ENCODE results near the gene HLCS.

The HLCS gene

GRCh38 chr21:36850372-36850771 is 116.1 kb downstream of the HLCS start:
- 89% methylated on average over 5 of the region's 8 CpGs for WGBS (ENCODE audit: insufficient coverage)
- ChIA-PET POLR2A (no interaction called here), CTCF (interaction anchor here (0.8 to 1.0 kb wide), 2 partner anchors 15 to 22 kb away, joined by 3 read pairs; no protein-coding TSS in a partner anchor)
- H3K36me3 ChIP-seq (ENCODE audit: control insufficient read depth in 4 of 4, insufficient read depth in 4 of 4, low read length in 3 of 4) = no peaks in the 10 kb centered on the region
- DNase-seq = no peak
- no peaks in the 10 kb centered on the region for H3K9me3 ChIP-seq (ENCODE audit: control extremely low read depth in 1 of 5, control insufficient read depth in 4 of 5, insufficient read depth in 2 of 5, low read depth in 1 of 5, low read length in 4 of 5)
- H3K27ac ChIP-seq (ENCODE audit: insufficient read depth in 1 of 2, low read depth in 1 of 2, low read length in 2 of 2, poor library complexity in 1 of 2, severe bottlenecking in 2 of 2) = no peak overlapping the region
- H3K4me1 ChIP-seq (ENCODE audit: control extremely low read depth in 1 of 4, control insufficient read depth in 4 of 4, insufficient read depth in 4 of 4, low read length in 3 of 4) = peaks cover 0 to 3% (median 0%) of the 10 kb centered on the region in 4 experiments
- no peaks in the 10 kb centered on the region for H3K27me3 ChIP-seq (replicated peaks in 2 of 5; ENCODE audit: control insufficient read depth in 4 of 5, insufficient read depth in 5 of 5, low read length in 4 of 5)
- H3K4me3 ChIP-seq (ENCODE audit: control insufficient read depth in 1 of 7, extremely low read depth in 1 of 7, insufficient read depth in 4 of 7, low read depth in 2 of 7, low read length in 6 of 7) = no peak overlapping the region

DNA sequence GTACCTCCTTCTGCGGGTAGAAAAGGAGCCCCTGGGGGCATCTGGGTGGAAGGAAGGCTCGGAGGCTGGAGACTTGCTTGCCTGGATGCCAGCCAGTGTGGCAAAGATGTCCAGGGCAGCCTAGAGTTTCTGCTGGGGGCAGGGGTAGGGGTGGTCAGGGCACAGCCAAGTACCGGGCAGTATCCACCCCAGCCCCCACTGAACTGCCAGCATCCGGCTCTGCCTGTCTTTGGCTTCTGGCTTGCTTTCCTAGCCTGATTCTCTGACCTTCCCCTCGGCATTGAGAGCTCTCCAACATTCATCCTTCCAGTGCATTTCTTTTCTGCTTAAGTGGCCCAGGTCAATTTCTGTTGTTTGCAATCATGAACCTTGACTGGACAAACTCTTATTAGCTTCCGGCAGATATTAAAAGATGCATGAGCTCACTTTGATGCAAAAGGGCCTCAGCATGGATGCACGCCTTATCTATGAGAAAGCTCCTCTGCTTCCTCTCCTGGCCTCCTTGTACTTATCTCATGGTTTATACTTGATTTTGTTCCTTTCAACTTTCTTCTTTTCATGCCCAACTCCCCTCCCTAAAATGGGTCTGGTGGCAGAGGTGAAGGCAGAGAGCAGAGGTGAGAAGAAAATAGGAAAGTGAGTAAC is 116.9 kb downstream of the HLCS start:
- no peaks in the 10 kb centered on the region for H3K36me3 ChIP-seq (ENCODE audit: control insufficient read depth in 4 of 4, insufficient read depth in 4 of 4, low read length in 3 of 4)
- H3K9me3 ChIP-seq (ENCODE audit: control extremely low read depth in 1 of 5, control insufficient read depth in 4 of 5, insufficient read depth in 2 of 5, low read depth in 1 of 5, low read length in 4 of 5) = no peaks in the 10 kb centered on the region
- POLR2A ChIA-PET = no interaction called here
- DNase-seq = no peak
- 98% methylated on average over 7 of the region's 7 CpGs for WGBS (ENCODE audit: insufficient coverage)
- H3K4me3 ChIP-seq (ENCODE audit: control insufficient read depth in 1 of 7, extremely low read depth in 1 of 7, insufficient read depth in 4 of 7, low read depth in 2 of 7, low read length in 6 of 7) = no peak overlapping the region
- no peaks in the 10 kb centered on the region for H3K27me3 ChIP-seq (replicated peaks in 2 of 5; ENCODE audit: control insufficient read depth in 4 of 5, insufficient read depth in 5 of 5, low read length in 4 of 5)
- no peak overlapping the region for H3K27ac ChIP-seq (ENCODE audit: insufficient read depth in 1 of 2, low read depth in 1 of 2, low read length in 2 of 2, poor library complexity in 1 of 2, severe bottlenecking in 2 of 2)
- CTCF ChIA-PET = interaction anchor here (0.8 kb wide), 1 partner anchor 21 kb away, joined by 3 read pairs; no protein-coding TSS in a partner anchor
- peaks cover 0 to 3% (median 0%) of the 10 kb centered on the region in 4 experiments for H3K4me1 ChIP-seq (ENCODE audit: control extremely low read depth in 1 of 4, control insufficient read depth in 4 of 4, insufficient read depth in 4 of 4, low read length in 3 of 4)

DNA sequence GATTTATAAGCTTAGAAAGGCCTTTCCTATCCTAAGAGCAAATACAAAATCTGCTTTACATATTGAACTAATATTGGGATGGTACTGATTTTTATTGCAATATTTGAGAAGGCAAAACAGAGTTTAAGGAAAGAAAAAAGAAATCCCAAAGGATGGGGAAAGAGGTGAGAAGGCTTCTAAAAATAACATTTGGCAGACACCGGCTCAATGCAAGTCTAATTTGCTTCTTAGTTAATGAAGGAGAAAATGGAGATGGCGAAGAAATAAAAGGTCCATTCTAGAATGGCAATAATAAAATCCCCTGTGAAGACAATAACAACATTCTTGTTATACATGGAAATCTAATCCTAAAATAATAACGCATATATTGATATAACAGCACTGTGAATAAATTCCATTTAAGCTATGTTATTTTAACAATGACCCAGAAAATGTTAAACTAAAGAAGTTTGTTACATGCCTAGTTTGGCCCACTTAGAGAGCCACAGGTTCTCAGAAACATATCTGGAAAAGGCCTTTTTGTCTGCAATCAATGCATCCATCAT is 117.7 kb downstream of the HLCS start:
- Histone ChIP-seq H3K4me1 (ENCODE audit: control extremely low read depth in 1 of 4, control insufficient read depth in 4 of 4, insufficient read depth in 4 of 4, low read length in 3 of 4) (no peaks in the 10 kb centered on the region), H3K4me3 (ENCODE audit: control insufficient read depth in 1 of 7, extremely low read depth in 1 of 7, insufficient read depth in 4 of 7, low read depth in 2 of 7, low read length in 6 of 7) (no peak overlapping the region), H3K27ac (ENCODE audit: insufficient read depth in 1 of 2, low read depth in 1 of 2, low read length in 2 of 2, poor library complexity in 1 of 2, severe bottlenecking in 2 of 2) (no peak overlapping the region), H3K9me3 (ENCODE audit: control extremely low read depth in 1 of 5, control insufficient read depth in 4 of 5, insufficient read depth in 2 of 5, low read depth in 1 of 5, low read length in 4 of 5) (no peaks in the 10 kb centered on the region), H3K27me3 (replicated peaks in 2 of 5; ENCODE audit: control insufficient read depth in 4 of 5, insufficient read depth in 5 of 5, low read length in 4 of 5) (no peaks in the 10 kb centered on the region), H3K36me3 (ENCODE audit: control insufficient read depth in 4 of 4, insufficient read depth in 4 of 4, low read length in 3 of 4) (no peaks in the 10 kb centered on the region)
- ChIA-PET POLR2A (no interaction called here), CTCF (no interaction called here)
- DNase-seq = no peak
- 100% methylated on average over 1 of the region's 3 CpGs for WGBS (ENCODE audit: insufficient coverage)

GRCh38 chr21:36847189-36847588 is 119.3 kb downstream of the HLCS start:
- Histone ChIP-seq H3K4me1 (ENCODE audit: control extremely low read depth in 1 of 4, control insufficient read depth in 4 of 4, insufficient read depth in 4 of 4, low read length in 3 of 4) (no peaks in the 10 kb centered on the region), H3K4me3 (ENCODE audit: control insufficient read depth in 1 of 7, extremely low read depth in 1 of 7, insufficient read depth in 4 of 7, low read depth in 2 of 7, low read length in 6 of 7) (no peak overlapping the region), H3K27ac (ENCODE audit: insufficient read depth in 1 of 2, low read depth in 1 of 2, low read length in 2 of 2, poor library complexity in 1 of 2, severe bottlenecking in 2 of 2) (no peak overlapping the region), H3K27me3 (replicated peaks in 2 of 5; ENCODE audit: control insufficient read depth in 4 of 5, insufficient read depth in 5 of 5, low read length in 4 of 5) (no peaks in the 10 kb centered on the region), H3K36me3 (ENCODE audit: control insufficient read depth in 4 of 4, insufficient read depth in 4 of 4, low read length in 3 of 4) (no peaks in the 10 kb centered on the region), H3K9me3 (ENCODE audit: control extremely low read depth in 1 of 5, control insufficient read depth in 4 of 5, insufficient read depth in 2 of 5, low read depth in 1 of 5, low read length in 4 of 5) (no peaks in the 10 kb centered on the region)
- ChIA-PET POLR2A (no interaction called here), CTCF (no interaction called here)
- no peak for DNase-seq
- WGBS (ENCODE audit: insufficient coverage) = 92% methylated on average over 2 of the region's 5 CpGs

- Histone ChIP-seq H3K4me1 (ENCODE audit: control extremely low read depth in 1 of 4, control insufficient read depth in 4 of 4, insufficient read depth in 4 of 4, low read length in 3 of 4) (no peaks in the 10 kb centered on the region), H3K36me3 (ENCODE audit: control insufficient read depth in 4 of 4, insufficient read depth in 4 of 4, low read length in 3 of 4) (no peaks in the 10 kb centered on the region)
- CTCF ChIA-PET = no interaction called here
Observed at GRCh38 chr21:36846631-36847030, 119.8 kb downstream of the HLCS start.

DNA sequence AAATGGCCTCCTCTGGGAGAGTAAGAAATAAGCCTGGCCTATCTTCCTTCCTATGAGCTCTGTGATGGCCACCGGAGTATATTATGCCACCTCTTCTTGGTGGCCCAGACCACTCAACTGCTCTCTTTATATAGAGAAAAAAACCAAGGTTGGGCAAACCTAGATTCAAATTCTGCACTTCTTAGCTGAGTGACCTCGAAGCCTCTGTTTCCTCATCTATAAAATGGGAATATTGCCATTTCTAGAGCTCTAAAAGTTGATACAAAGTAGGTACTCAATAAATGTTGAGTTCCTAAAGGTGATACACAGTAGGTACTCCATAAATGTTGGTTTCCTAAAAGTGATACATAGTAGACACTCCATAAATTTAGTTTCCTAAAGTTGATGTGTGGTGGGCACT is 120.7 kb downstream of the HLCS start:
- Histone ChIP-seq H3K9me3 (ENCODE audit: control extremely low read depth in 1 of 5, control insufficient read depth in 4 of 5, insufficient read depth in 2 of 5, low read depth in 1 of 5, low read length in 4 of 5) (no peaks in the 10 kb centered on the region), H3K4me1 (ENCODE audit: control extremely low read depth in 1 of 4, control insufficient read depth in 4 of 4, insufficient read depth in 4 of 4, low read length in 3 of 4) (no peaks in the 10 kb centered on the region), H3K27me3 (replicated peaks in 2 of 5; ENCODE audit: control insufficient read depth in 4 of 5, insufficient read depth in 5 of 5, low read length in 4 of 5) (no peaks in the 10 kb centered on the region), H3K27ac (ENCODE audit: insufficient read depth in 1 of 2, low read depth in 1 of 2, low read length in 2 of 2, poor library complexity in 1 of 2, severe bottlenecking in 2 of 2) (no peak overlapping the region), H3K36me3 (ENCODE audit: control insufficient read depth in 4 of 4, insufficient read depth in 4 of 4, low read length in 3 of 4) (no peaks in the 10 kb centered on the region), H3K4me3 (ENCODE audit: control insufficient read depth in 1 of 7, extremely low read depth in 1 of 7, insufficient read depth in 4 of 7, low read depth in 2 of 7, low read length in 6 of 7) (no peak overlapping the region)
- CTCF ChIA-PET = interaction anchor here (1.0 kb wide), 1 partner anchor 10 kb away, joined by 5 read pairs; no protein-coding TSS in a partner anchor
- DNase-seq = no peak
- 100% methylated on average over 1 of the region's 2 CpGs for WGBS (ENCODE audit: insufficient coverage)
- POLR2A ChIA-PET = no interaction called here

More at GRCh38 chr21:36846631-36847030, 119.8 kb downstream of the HLCS start:
- Histone ChIP-seq H3K4me3 (ENCODE audit: control insufficient read depth in 1 of 7, extremely low read depth in 1 of 7, insufficient read depth in 4 of 7, low read depth in 2 of 7, low read length in 6 of 7) (no peak overlapping the region), H3K27ac (ENCODE audit: insufficient read depth in 1 of 2, low read depth in 1 of 2, low read length in 2 of 2, poor library complexity in 1 of 2, severe bottlenecking in 2 of 2) (no peak overlapping the region), H3K27me3 (replicated peaks in 2 of 5; ENCODE audit: control insufficient read depth in 4 of 5, insufficient read depth in 5 of 5, low read length in 4 of 5) (no peaks in the 10 kb centered on the region), H3K9me3 (ENCODE audit: control extremely low read depth in 1 of 5, control insufficient read depth in 4 of 5, insufficient read depth in 2 of 5, low read depth in 1 of 5, low read length in 4 of 5) (no peaks in the 10 kb centered on the region)
- POLR2A ChIA-PET = no interaction called here
- no peak for DNase-seq
- 98% methylated on average over 4 of the region's 4 CpGs for whole genome bisulfite sequencing (ENCODE audit: insufficient coverage)

GRCh38 chr21:36845070-36845469 is 121.4 kb downstream of the HLCS start:
- H3K36me3 ChIP-seq (ENCODE audit: control insufficient read depth in 4 of 4, insufficient read depth in 4 of 4, low read length in 3 of 4) = no peaks in the 10 kb centered on the region
- CTCF ChIA-PET = interaction anchor here (1.0 kb wide), 1 partner anchor 11 kb away, joined by 5 read pairs; no protein-coding TSS in a partner anchor
- no peaks in the 10 kb centered on the region for H3K27me3 ChIP-seq (replicated peaks in 2 of 5; ENCODE audit: control insufficient read depth in 4 of 5, insufficient read depth in 5 of 5, low read length in 4 of 5)
- no peak overlapping the region for H3K4me3 ChIP-seq (ENCODE audit: control insufficient read depth in 1 of 7, extremely low read depth in 1 of 7, insufficient read depth in 4 of 7, low read depth in 2 of 7, low read length in 6 of 7)
- WGBS (ENCODE audit: insufficient coverage) = 100% methylated on average over 10 of the region's 10 CpGs
- POLR2A ChIA-PET = no interaction called here
- no peaks in the 10 kb centered on the region for H3K9me3 ChIP-seq (ENCODE audit: control extremely low read depth in 1 of 5, control insufficient read depth in 4 of 5, insufficient read depth in 2 of 5, low read depth in 1 of 5, low read length in 4 of 5)
- no peak for DNase-seq
- no peak overlapping the region for H3K27ac ChIP-seq (ENCODE audit: insufficient read depth in 1 of 2, low read depth in 1 of 2, low read length in 2 of 2, poor library complexity in 1 of 2, severe bottlenecking in 2 of 2)
- H3K4me1 ChIP-seq (ENCODE audit: control extremely low read depth in 1 of 4, control insufficient read depth in 4 of 4, insufficient read depth in 4 of 4, low read length in 3 of 4) = no peaks in the 10 kb centered on the region
